ENCODE measurements around the gene OR51A2. TPM values are rescaled to one million over a fixed set of nuclear protein-coding genes. Genes with fewer than 3 reads are reported as not detected.
"Not testable (repeated sequence)": the region's sequence is repeated elsewhere in the genome, so short reads cannot be mapped to it uniquely, and the experiment has no call there.

The OR51A2 gene
- total RNA-seq: not detected

GRCh38 chr11:4955613-4956012 lies at the start of gene OR51A2:
OR51A2 (minus strand) TSS chr11:4955713; CDS start chr11:4955713, 0 bp downstream.
- FAIRE-seq; DNase-seq (ENCODE audit: low spot score in 2 of 2): not testable (repeated sequence)

DNA sequence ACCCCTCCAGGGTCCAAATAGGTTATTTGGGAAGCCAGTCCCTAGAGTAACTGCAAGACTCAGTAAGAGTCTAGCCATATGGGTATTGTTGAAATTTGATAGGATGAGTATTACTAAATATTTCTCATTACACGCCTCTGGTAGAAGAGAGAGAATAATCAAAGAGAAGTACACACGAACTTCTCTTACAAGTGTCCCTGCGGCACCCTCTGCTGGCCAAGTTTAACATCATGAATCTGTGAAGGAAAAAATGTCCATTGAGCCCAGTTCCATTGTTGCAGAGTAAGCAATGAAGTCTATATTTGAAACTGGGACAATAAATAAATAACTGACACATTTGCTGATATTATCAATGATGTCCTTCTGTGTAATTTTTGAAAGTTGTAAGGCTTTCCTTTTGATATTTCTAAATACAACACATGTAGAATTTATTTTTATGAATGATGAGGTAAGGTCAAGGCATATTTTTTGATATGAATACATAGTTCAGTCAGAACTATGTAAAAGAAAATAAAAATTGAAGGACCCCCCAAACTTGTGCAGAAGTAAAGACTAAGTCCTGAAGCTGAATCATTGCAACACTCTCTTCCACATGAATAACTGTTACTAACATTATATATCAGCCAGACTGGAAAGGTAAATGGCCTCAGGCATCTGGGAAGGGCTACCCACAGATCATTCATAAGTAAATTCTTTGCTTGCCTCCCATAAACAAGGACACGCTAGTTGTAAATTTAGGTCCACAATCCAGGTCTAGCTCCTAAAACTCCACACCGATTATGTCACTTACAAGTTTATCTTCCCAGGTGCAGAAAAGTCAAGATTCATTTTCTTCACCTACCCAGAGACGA lies 49.1 kb upstream of the OR51A2 start:
- FAIRE-seq: no peak

GRCh38 chr11:4994551-4994950 lies 39.0 kb upstream of the OR51A2 start, which contains the start of gene OR51L1:
OR51L1 (plus strand) TSS chr11:4994851; CDS start chr11:4998983, 4,132 bp downstream.
- FAIRE-seq (no peak), DNase-seq (ENCODE audit: low spot score in 2 of 2) (no peak)

More for the DNA sequence above, 49.1 kb upstream of the OR51A2 start:
- peak in 1 of 2 donors; percentile 4 for DNase-seq (ENCODE audit: low spot score in 2 of 2)

- FAIRE-seq (no peak), DNase-seq (ENCODE audit: low spot score in 2 of 2) (no peak)
These were observed 35.5 kb upstream of the OR51A2 start for GRCh38 chr11:4991060-4991459.

- no peak for FAIRE-seq
These were observed 28.3 kb upstream of the OR51A2 start for GRCh38 chr11:4983841-4984240.

DNA sequence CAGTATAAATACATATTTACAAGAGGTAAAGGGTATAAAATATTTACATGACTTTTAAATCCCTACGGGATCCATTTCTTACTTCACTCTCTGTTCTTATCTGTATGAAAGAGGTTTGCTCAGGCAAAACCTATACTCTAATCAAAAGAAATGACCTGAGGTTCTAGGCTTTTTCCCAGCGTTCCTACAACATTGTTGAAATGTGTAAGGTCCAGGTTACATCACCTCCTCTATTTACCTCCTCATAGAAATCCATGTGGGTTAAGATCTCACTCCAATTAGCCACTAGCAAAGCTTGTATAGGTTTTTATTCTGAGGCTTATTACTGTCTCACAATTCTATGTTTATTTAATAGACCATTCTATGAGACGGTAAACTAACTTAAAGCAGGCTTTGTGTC lies 27.2 kb upstream of the OR51A2 start:
- FAIRE-seq (no peak), DNase-seq (ENCODE audit: low spot score in 2 of 2) (no peak)

More at GRCh38 chr11:4983841-4984240, 28.3 kb upstream of the OR51A2 start:
- DNase-seq (ENCODE audit: low spot score in 2 of 2): no peak

DNA sequence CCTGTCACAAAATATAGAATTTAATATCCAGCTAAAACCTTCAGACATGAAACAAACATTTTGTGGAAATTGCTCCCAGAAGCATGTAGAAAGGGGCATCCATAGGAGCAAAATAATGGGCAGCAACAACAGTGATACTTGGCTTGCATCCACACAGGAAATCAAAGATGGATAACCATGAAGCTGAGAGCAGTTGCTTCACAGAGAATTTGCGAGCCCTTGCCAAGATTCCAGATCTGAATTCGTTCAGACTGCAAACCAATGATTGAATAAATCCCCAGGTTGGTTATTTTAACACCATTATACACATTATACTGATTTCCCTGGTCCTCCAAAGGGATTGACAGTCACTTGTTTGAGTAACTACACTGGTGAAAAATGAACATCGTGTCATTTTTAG lies 23.5 kb upstream of the OR51A2 start:
- DNase-seq (ENCODE audit: low spot score in 2 of 2) (no peak), FAIRE-seq (no peak)

- FAIRE-seq (no peak), DNase-seq (ENCODE audit: low spot score in 2 of 2) (no peak)
These were observed 19.9 kb upstream of the OR51A2 start for GRCh38 chr11:4975436-4975835.

GRCh38 chr11:4962816-4963215 lies 7.3 kb upstream of the OR51A2 start:
- DNase-seq (ENCODE audit: low spot score in 2 of 2): no peak
- no peak for FAIRE-seq

DNA sequence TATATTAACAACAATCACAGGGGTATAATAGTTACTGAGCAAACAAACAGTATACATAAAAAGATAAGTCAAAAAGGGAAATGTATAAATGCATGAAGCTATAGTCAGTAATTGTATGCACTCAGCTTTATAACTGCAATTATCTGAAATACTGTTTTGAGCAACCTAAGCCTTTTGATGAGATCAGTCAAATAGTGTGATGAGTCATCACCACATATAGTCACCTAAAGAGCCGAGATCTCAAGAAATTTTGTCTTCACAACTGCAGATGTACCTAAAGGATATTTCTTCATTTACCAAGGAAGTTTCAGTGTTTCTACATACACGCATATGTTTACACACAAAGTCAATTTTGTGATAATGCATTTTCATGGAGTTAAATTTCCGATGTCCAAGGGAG lies 5.4 kb upstream of the OR51A2 start:
- FAIRE-seq (no peak), DNase-seq (ENCODE audit: low spot score in 2 of 2) (no peak)

DNA sequence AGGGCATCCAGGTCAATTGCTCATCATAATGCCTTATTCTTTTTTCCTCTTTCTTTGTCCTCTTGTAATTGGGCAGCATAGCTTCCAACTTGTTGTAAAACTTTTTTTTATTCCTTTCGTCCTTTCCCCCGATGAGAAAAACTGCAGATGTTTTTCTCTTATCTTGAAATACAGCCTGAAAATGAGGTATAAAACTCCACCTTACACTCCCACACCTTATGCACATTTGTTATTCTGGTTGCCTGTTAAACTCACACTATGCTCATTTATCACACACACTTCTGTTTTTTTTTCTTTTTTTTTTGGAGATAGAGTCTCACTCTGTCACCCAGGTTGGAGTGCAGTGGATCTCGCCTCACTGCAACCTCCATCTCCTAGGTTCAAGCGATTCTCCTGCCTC lies 1.9 kb upstream of the OR51A2 start:
- DNase-seq (ENCODE audit: low spot score in 2 of 2): no peak
- no peak for FAIRE-seq

DNA sequence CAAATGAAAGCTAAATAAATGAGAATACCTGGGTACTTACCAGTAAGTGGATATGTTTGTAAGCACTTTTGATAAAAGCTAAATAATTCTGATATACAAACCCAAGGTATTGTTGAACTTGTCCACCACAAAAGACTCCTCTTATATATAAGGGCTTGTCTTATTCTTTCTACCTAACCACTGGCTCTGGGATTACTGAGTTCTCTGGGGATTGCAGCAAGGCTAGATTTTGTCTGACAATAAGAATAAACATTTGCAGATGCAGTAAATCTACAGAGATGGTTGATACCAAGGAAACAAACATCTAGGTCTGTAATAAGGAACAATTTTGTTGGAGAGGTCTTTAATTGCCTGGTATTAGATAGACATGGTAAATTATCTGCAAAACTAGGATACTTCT lies 8.0 kb downstream of the OR51A2 start, which contains the start of gene OR51A4:
Gene OR51A4, minus strand, starts transcription at position 101 of the 400 bp plus-strand sequence. CDS start 505 bp downstream, outside the sequence.
- no peak for DNase-seq (ENCODE audit: low spot score in 2 of 2)
- no peak for FAIRE-seq

- no peak for DNase-seq (ENCODE audit: low spot score in 2 of 2)
- no peak for FAIRE-seq
These were observed 18.8 kb downstream of the OR51A2 start for GRCh38 chr11:4936745-4937144.

DNA sequence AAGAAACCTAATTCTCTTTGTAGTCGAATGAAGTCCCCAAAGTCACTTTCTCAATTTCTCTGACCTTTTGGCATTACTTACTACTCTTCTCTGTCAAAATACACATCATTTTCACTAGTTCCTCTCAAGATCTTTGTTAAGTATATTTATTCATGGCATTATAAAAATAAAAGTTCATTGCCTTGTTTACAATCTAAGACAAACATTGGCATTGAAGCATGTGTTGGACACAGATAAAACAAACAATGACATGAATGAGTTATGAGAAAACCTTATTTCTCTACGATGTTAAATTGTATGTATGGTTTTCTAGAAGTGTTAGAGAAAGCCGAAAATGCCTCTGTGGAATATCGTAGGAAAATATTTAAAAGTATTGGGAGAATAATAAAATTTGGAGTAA lies 22.8 kb downstream of the OR51A2 start:
- FAIRE-seq (no peak), DNase-seq (ENCODE audit: low spot score in 2 of 2) (no peak)

DNA sequence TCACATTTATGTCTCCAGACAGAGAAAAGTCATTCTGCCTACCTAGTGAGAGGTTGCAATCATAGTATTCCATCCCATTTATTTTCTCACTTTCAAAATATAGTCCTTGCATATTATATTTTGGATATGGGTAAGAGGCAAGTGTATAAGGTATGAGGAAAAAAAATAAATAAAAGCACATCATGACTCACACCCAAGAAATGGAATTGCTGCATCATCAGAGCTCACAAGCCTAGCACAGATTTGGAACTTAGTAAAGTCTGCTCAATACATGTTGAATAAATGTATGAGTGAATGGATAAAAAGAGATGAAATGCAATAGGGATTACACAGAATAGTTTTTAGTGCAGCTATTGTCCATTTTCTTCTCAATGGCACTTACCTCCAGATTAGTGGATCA lies 28.9 kb downstream of the OR51A2 start:
- no peak for FAIRE-seq

GRCh38 chr11:4924239-4924638 lies 31.3 kb downstream of the OR51A2 start, which contains the start of gene OR51G1:
OR51G1 (minus strand) TSS chr11:4924339; CDS start chr11:4924339, 0 bp downstream.
- FAIRE-seq: no peak
- DNase-seq (ENCODE audit: low spot score in 2 of 2): no peak

More for the DNA sequence above, 28.9 kb downstream of the OR51A2 start:
- DNase-seq (ENCODE audit: low spot score in 2 of 2): no peak

- FAIRE-seq (no peak), DNase-seq (ENCODE audit: low spot score in 2 of 2) (no peak)
These were observed 33.2 kb downstream of the OR51A2 start for GRCh38 chr11:4922304-4922703.

DNA sequence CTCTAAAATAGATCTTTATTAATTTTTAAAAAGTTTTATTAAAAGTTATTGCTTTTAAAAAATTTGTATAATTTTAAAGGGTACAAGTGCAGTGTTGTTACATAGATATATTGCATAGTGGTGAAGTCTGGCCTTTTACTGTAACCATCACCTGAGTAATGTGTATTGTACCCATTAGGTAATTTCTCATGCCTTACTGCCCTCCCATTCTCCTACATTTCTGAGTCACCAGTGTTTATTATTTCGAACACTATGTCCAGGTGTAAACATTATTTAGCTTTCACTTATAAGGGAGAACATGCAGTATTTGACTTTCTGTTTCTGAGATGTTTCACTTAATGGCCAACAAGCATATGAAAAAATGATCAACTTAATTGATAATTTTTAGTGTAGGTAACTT lies 33.7 kb downstream of the OR51A2 start:
- no peak for DNase-seq (ENCODE audit: low spot score in 2 of 2)
- no peak for FAIRE-seq

DNA sequence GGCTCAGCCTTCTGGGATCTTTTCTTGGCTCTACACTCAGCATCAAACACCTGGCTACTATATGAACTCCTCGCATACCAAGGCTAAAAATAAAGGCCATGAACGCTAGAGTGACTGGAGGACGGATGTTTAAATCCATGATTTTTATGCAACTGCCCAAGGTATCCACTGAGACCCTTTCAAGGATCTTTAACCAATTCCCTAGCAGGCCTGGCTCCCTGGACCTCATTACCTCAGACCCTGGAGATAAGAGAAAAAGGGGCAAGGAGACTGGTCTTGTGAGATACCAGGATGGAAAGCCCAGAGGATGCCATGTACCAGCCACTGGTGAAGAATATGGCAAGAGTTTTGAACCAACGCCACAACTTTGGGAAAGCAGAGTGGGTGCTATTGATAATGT lies 36.3 kb downstream of the OR51A2 start, which contains the start of gene OR51G2:
Gene OR51G2, minus strand, starts transcription at position 101 of the 400 bp plus-strand sequence. CDS start 3,687 bp downstream, outside the sequence.
- DNase-seq (ENCODE audit: low spot score in 2 of 2) (no peak), FAIRE-seq (no peak)

DNA sequence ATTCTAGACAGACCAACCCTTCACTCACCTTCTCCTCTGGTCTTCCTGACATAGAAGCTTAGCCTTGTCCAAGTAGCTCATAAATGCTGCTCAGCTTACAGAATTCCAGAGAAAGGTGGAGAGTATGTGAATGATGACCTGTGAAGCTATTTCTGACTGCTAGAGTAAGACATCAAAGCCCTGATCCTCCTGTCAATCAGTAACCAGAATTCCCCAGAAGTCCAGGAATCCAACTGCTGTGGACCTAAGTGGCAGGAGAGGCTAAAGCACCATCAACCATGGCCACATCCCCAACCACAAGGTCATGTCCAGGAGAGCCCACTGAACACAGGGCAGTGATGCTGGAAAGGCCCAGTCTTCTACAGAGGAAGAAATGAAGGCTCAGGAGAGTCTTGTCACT lies 38.9 kb downstream of the OR51A2 start:
- DNase-seq (ENCODE audit: low spot score in 2 of 2) (no peak), FAIRE-seq (no peak)

Measured in frontal cortex (tissue), 4 donors.